ENCODE data around the gene C12orf43. TPM values are rescaled to one million over a fixed set of nuclear protein-coding genes. Genes with fewer than 3 reads are reported as not detected.

The C12orf43 gene
- total and polyA plus RNA-seq, 4 donors = 6.8 to 8.2 (median 7.6) TPM

DNA sequence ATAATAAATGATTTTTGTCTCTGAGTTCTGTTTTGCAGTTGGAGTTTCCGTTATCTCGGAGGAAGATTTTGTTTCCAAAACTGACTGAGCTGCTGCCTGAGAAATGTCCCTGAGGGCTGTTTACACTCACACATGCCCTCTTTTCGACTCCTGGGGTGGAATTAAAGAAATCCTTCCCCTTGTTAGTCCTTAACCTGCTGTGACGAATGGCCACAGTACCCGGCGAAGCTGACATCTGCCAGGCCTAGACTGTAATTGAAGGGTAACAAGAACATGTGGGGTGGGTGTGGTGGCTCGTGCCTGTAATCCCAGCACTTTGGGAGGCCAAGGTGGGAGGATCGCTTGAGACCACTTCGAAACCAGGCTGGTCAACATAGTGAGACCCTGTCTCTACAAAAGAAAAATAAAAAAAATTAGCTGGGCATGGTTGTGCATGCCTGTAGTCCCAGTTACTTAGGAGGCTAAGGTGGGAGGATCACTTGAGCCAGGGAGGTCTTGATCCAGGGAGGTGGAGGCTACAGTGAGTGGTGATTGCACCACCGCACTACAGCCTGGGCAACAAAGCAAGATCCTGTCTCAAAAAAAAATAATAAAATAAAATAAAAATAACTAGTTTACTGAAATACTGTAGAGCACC, 14.4 kb upstream of the C12orf43 start (continued):
- TF ChIP-seq, protein P1, sequence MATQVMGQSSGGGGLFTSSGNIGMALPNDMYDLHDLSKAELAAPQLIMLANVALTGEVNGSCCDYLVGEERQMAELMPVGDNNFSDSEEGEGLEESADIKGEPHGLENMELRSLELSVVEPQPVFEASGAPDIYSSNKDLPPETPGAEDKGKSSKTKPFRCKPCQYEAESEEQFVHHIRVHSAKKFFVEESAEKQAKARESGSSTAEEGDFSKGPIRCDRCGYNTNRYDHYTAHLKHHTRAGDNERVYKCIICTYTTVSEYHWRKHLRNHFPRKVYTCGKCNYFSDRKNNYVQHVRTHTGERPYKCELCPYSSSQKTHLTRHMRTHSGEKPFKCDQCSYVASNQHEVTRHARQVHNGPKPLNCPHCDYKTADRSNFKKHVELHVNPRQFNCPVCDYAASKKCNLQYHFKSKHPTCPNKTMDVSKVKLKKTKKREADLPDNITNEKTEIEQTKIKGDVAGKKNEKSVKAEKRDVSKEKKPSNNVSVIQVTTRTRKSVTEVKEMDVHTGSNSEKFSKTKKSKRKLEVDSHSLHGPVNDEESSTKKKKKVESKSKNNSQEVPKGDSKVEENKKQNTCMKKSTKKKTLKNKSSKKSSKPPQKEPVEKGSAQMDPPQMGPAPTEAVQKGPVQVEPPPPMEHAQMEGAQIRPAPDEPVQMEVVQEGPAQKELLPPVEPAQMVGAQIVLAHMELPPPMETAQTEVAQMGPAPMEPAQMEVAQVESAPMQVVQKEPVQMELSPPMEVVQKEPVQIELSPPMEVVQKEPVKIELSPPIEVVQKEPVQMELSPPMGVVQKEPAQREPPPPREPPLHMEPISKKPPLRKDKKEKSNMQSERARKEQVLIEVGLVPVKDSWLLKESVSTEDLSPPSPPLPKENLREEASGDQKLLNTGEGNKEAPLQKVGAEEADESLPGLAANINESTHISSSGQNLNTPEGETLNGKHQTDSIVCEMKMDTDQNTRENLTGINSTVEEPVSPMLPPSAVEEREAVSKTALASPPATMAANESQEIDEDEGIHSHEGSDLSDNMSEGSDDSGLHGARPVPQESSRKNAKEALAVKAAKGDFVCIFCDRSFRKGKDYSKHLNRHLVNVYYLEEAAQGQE (IDR thresholded peaks at IDR 0.05) = no peak
- TF ChIP-seq, protein P2, sequence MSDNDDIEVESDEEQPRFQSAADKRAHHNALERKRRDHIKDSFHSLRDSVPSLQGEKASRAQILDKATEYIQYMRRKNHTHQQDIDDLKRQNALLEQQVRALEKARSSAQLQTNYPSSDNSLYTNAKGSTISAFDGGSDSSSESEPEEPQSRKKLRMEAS (IDR thresholded peaks at IDR 0.05) = no peak
- TF ChIP-seq RAD21 (IDR thresholded peaks at IDR 0.05) = no peak
- TF ChIP-seq EGR1 (IDR thresholded peaks at IDR 0.05; ENCODE audit: low read depth in 2 of 2) = no peak
- TF ChIP-seq, protein P3, sequence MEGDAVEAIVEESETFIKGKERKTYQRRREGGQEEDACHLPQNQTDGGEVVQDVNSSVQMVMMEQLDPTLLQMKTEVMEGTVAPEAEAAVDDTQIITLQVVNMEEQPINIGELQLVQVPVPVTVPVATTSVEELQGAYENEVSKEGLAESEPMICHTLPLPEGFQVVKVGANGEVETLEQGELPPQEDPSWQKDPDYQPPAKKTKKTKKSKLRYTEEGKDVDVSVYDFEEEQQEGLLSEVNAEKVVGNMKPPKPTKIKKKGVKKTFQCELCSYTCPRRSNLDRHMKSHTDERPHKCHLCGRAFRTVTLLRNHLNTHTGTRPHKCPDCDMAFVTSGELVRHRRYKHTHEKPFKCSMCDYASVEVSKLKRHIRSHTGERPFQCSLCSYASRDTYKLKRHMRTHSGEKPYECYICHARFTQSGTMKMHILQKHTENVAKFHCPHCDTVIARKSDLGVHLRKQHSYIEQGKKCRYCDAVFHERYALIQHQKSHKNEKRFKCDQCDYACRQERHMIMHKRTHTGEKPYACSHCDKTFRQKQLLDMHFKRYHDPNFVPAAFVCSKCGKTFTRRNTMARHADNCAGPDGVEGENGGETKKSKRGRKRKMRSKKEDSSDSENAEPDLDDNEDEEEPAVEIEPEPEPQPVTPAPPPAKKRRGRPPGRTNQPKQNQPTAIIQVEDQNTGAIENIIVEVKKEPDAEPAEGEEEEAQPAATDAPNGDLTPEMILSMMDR (IDR thresholded peaks at IDR 0.05; ENCODE audit: low read depth, low read length, missing input control) = no peak
- TF ChIP-seq GABPA (IDR thresholded peaks at IDR 0.05 in 1 of 2, conservative IDR thresholded peaks at IDR 0.05 in 1 of 2) = no peak

DNA sequence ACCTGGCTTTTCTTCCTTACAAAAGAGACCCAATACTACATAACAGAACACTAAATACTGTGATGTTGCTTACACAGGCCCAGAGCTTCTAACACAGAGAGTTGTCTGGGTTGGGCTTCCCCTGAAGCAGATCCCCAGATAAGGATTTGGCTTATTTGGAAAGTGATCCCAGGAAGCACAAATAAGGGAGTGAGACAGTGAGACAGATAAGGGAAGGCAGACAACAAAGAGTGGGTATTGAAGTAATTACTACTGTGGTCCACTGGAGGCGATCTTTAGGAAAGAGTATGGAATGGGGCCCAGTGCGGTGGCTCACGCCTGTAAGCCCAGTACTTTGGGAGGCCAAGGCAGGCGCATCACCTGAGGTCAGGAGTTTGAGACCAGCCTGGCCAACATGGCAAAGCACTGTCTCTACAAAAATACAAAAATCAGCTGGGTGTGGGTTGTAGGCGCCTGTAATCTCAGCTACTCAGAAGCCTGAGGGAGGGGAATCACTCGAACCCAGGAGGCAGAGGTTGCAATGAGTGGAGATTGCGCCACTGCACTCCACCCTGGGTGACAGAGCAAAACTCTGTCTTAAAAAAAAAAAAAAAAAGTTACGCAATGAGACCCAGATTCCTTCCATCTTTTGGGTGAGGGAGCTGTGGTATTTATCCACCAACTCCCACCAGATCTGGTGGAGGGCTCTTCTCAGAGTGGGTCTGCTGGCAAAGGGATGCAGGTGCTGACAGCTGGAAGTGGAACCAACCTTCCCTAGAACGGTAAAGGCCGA, 10.2 kb upstream of the C12orf43 start:
- DNase-seq (ENCODE audit: low spot score) = no peak
- Histone ChIP-seq H3K4me1 (ENCODE audit: control insufficient read depth in 4 of 4, insufficient read depth in 4 of 4, low read length in 3 of 4) (peaks cover 1 to 25% (median 18%) of the 10 kb centered on the region in 4 donors), H3K36me3 (ENCODE audit: control insufficient read depth in 4 of 4, insufficient read depth in 3 of 4, low read depth in 1 of 4, low read length in 3 of 4) (peaks cover 0 to 4% (median 0%) of the 10 kb centered on the region in 4 donors), H3K27me3 (ENCODE audit: control insufficient read depth in 4 of 4, insufficient read depth in 4 of 4, low read length in 3 of 4) (no peaks in the 10 kb centered on the region), H3K9ac (ENCODE audit: low read depth in 1 of 2, low read length in 2 of 2) (peak overlapping the region; percentile 36 to 37), H3K27ac (ENCODE audit: low read depth in 1 of 2, low read length in 2 of 2) (peak overlapping the region; percentile 92 to 93), H3K9me3 (ENCODE audit: control insufficient read depth in 4 of 4, low read length in 3 of 4) (no peaks in the 10 kb centered on the region), H3K4me3 (ENCODE audit: low read depth in 1 of 3, low read length in 3 of 3) (no peak overlapping the region)
- TF ChIP-seq RAD21 (IDR thresholded peaks at IDR 0.05) = no peak
- TF ChIP-seq RXRA (IDR thresholded peaks at IDR 0.05) = no peak
- TF ChIP-seq, protein P2 (IDR thresholded peaks at IDR 0.05) = no peak
- TF ChIP-seq, protein P3 (IDR thresholded peaks at IDR 0.05; ENCODE audit: low read depth, low read length, missing input control) = peak; percentile 20
- no peak for TF ChIP-seq FOXA2 (IDR thresholded peaks at IDR 0.05)
- no peak for TF ChIP-seq EGR1 (IDR thresholded peaks at IDR 0.05; ENCODE audit: low read depth in 2 of 2)
- TF ChIP-seq HNF4G (IDR thresholded peaks at IDR 0.05) = no peak
- no peak for TF ChIP-seq SP1 (IDR thresholded peaks at IDR 0.05)
- 75% methylated on average over 10 of the region's 10 CpGs for WGBS
